Stimulated activated CD4-positive, alpha-beta T cell treated with anti-CD3 and anti-CD28 coated beads, Interleukin-4, amount 100 ng/mL, for 24 hours (primary cell): ENCODE measurements around the gene IFI27L2.
"Not testable (repeated sequence)": the region's sequence is repeated elsewhere in the genome, so short reads cannot be mapped to it uniquely, and the experiment has no call there.

Experiments used
- DNase-seq: peaks from one replicate; pipeline ENCODE4 v3.0.0-alpha.2; 2020

IFI27L2 gene

DNA sequence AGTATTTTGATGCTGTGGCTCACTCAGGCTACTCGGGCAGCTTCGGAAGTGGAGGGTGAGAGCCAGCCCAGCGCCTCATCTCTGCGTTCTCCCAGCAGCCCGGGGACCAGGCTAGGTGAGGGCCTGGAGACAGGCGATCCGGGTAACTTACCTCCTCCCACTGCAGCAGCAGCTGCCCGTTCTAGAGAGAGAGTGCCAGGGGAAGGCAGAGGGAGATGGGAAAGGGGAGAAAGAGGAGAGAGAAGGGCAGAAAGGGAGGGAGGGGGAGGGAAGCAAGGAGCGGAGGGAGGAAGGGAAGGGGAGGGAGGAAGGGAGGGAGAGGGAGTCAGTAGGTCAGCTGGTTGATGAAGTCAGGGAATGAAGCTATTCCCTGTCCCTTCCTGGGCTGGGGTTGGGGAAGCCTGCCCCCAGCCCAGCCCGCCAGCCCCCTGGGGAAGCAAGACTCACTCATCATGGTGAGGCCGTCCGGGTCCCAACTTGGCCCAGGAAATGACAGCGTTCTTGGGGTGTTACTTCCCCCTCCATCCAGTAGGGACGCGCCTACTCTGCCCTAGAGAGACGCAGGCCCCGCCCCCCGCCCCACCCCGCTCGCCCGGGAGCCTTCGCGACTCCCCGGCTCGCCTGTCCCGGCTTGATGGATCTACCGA is at the start of gene IFI27L2:
Gene IFI27L2, minus strand, starts transcription at position 494 of the 647 bp plus-strand sequence. Its CDS starts 40 bp downstream, at position 454.
- peak; percentile 67 for DNase-seq

DNA sequence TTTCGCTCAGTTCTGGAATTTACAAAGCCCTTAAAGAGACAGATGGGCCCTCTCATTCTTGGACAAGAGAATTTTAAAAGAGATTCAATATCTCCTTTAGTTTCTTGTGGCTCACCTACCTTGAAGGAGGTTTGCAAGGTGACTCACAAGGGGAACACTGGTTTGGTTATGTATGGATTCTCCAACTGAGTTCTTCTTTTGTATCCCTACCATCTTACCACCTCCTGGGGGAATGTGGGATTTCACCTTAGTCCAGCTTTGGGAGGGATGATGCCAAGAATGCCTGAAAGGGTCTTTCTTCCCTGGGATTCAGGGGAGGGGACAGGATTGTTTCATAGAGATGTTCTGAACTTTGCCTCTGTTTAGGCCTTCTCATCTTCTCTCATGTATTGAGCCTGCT is 48.4 kb upstream of the IFI27L2 start:
- DNase-seq: no peak

GRCh38 chr14:94176808-94177207 is 47.4 kb upstream of the IFI27L2 start:
- no peak for DNase-seq

DNA sequence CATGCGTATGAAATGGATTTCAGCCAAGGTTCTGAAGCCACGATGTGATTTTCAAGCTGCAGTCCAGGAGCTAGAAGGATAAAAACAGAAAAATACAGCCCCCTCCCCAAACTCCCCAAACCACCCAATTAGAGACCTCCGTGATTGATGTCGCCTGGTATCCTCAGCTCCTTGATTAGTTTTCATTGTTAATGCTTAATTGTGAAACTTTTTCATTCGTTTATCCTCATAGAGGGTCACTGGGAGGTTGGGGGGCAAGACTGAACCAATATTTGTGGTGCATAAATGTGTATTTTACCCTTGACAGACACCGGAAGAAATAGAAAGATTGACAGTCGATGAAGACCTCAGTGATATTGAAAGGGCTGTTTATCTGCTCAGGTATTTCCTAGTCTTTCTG is 46.3 kb upstream of the IFI27L2 start:
- no peak for DNase-seq

- no peak for DNase-seq
Measured at GRCh38 chr14:94175011-94175745, 45.8 kb upstream of the IFI27L2 start.

- DNase-seq: no peak
Measured at GRCh38 chr14:94174604-94175010, 45.2 kb upstream of the IFI27L2 start.

DNA sequence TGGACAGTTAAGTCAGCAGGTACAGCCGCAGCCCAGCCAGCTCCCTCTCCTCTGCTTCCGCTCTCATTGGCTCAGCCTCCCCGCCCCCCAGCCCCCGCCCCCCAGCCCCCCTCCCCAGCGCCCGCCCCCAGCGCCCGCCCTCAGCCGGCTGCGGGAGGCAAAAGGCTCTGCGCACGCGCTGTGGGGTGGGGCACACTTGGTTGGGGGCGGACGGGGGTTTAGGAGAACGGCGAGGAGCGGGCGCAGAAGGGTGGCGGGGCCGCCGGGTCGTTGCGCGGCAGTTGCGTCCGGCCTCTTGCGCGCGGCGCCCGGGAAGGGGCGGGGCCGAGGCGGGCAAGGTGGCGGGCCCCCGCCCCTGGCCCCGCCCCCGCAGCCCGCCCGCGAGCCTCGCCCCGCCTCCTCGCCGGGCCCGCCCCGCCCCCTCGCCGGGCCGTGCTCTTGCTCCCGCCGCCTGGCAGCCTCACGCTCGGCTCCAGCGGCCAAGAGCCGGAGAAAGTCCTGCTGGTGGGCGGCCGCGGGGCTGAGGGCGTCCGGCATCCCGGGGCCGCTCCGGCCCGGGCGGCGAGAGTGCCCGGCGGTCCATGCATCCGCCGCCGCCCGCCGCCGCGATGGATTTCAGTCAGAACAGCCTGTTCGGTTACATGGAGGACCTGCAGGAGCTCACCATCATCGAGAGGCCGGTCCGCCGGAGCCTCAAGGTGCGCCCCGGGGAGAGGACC is 44.6 kb upstream of the IFI27L2 start, which contains the start of gene PPP4R4:
Gene PPP4R4, plus strand, starts transcription at position 438 of the 719 bp plus-strand sequence. Its CDS starts 144 bp downstream, at position 582.
- peak; percentile 83 for DNase-seq

DNA sequence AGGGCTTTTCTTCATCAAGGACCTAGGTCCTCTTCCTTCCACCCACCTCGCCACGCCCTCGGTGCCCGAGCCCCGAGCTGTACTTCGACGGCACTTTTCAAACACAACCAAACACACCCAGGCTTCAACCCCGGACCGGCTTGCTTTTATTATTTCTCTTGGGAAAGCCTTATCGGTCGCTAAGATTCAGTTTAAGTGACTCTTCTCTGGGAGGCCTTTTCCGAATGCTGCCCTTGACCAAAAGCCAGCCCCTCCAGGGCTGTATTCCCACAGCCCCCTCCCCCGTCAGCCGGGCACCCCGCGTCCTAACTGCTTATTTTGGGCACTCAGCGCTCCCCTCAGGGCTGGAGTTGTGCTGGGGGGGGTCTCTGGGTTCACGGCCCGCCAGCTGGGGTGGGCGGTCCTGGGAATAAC is 44.1 kb upstream of the IFI27L2 start:
- no peak for DNase-seq

DNA sequence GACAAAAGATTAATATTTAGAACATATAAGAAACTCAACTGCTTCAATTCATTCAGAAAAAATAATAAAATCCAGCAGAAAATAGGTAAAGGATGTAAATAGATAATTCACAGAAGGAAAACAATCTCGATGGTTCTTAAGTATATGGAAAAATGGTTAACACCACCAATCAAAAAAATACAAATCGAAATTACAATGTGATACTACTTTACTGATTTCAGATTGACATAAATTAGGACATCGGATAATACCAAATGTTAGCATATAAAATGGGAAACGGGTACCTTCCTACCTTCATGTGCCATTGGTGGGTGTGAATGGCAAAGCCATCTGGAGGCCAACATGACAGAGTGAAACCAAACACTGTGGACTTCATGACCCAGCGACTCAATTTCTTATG is 43.1 kb upstream of the IFI27L2 start:
- DNase-seq: no peak

- DNase-seq: no peak
Measured at GRCh38 chr14:94171208-94171607, 41.8 kb upstream of the IFI27L2 start.

DNA sequence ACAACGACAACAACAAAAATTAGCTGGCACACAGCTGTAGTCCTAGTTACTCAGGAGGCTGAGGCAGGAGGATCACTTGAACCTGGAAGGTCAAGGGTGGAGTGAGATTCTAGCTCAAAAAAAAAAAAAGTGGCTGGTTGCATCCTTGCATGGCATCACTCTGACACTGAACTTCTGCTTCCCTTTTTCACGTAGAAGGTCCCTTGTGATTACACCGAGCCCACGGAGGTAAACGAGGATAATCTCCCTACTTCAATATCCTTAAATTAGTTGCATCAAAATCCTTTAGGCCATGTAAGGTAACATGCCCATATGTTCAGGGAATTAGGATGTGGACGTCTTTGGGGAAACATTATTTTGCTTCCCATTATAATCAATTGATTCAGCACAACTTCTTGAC is 40.7 kb upstream of the IFI27L2 start:
- DNase-seq: no peak

DNA sequence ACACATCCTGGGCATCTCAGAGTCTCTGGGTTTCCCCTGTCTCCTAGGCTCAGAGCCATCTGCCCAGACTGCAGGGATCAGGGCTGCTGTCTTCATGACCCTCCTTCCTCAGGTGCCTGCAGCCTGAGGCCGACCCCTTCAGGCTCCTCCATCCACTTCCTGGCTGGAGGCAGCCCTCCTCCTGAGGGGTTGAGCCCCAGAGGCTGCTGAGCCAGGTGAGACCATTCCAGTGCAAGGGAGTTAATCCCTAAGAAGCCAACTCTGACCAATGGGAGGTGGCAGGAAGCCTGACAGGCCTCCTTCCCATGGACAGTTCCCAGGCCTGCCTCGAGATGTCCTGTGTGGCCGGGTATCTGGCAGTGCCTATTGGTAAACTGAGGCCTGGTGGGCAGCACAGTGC is 36.3 kb upstream of the IFI27L2 start:
- no peak for DNase-seq

DNA sequence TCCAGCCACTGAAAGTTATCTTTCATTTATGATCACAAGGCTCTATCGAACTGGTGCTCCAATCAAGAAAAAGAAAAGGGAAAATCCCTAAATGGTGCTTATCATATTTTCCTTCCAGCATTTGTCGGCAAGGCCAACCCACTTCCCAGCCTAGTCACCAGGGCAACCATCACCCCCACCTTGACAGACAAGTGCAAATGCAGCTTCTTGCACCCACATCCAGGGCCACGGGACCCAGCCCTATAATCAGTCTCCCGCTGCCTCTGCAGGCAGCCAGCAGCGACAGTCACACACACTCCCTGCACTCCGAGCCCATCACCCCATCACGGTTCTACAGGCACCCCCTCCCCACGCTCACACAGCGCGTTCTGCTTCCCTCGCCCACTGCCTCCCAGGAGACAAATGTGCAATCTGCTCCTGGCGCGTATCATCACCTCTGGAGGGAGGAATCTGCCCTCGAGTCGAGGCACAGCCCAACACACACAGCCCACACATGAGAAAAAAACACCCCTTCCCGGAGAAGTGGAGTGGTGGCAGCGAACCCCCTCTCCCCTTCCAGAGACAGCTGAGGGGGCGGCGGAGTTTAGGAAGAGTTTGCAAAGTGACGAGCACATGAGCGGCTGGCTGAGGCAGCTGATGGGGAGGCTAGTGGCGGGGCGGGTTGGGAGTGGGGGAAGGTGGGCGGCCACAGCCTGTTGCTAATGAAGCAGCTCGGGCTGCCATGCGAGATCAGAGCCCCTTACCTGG is 35.5 kb upstream of the IFI27L2 start:
- peak; percentile 47 for DNase-seq

DNA sequence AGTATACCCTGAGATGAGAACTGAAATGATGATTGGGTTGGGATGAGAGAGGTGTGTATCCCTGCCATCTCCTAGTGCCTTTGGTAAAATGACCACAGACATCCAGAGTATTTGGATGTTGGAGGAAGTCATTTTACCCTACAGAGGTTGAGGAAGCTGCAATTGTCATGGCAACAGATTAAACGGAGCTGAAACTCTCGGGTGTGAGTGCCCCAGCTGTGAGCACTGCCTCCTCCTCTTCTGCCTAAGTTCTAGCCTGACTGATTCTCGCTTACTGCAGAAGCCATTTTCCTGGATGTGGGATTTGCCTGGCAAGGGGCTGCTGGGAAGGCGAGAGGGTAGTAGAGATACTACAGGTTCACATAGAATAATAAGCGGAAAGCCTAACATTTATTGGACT is 34.4 kb upstream of the IFI27L2 start:
- no peak for DNase-seq

- DNase-seq: no peak
Measured at GRCh38 chr14:94162466-94162865, 33.1 kb upstream of the IFI27L2 start.

DNA sequence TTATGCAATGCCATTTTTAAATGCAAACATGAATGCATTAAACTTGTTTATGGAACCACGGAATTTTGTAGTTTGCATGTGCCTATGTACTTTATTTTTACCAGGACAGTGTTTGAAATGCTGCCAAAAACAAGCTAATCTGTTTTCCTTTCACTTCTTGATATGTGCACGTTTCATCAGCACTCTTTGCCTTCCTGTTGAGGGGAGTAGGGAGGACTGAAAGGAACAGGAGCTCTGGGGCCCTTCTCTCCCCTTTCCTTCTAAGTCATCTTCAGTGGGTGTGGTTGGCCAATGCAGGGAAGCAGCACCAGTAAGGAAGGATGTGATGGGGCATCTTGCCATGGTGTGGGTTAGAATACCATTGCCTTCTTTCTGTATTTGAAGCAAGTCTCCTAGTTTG is 32.6 kb upstream of the IFI27L2 start:
- DNase-seq: no peak

- no peak for DNase-seq
Measured at GRCh38 chr14:94161058-94161457, 31.7 kb upstream of the IFI27L2 start.

DNA sequence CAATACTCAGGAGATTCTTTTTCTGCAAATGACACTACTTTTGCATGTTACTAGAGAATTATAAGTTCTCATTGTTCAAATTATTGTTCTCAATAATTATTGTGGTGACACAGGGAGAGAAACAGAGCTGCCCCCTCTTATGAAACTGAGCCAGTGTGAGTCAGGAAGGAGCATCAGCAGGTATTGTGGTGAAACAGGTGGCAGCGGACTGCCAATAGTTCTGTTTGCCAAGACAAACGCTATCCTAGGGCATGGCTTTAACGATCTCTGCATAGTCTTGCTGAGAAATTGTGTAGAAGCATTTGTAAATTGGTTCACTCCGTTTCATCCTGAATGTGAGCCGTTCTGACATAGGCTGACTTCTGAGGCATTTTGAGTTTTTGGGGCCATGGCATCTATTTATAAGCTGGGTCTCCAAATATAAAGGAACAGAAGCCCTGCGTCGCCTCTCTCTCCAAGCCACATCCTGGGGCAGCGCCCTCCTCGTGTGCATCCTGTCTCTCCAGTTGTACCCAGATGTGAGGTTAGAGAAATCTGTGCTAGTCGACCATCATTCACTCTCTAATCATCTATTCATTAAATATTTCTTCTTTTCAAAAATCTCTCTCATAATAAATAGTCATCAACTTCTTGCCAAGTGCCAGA is 29.0 kb upstream of the IFI27L2 start:
- peak; percentile 41 for DNase-seq

DNA sequence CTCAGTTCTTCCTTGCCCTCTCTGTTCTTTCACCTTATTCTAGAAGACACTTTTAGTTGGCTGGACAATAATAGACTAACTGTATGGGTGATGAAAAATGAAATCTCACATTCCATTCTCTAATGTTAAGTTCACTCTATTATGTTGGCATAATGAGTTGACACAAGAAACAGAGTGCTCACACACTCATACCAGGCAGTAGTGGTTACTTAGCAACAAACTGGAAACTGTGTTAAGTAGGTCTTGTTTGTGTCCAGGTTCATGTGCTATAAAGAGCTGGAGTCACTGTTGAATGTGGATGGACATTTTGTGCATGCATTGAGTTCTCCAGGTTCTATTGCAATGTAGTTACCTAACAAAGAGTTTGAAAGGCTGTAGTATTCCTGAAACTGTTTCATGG is 27.8 kb upstream of the IFI27L2 start:
- no peak for DNase-seq

- DNase-seq: not testable (repeated sequence)
Measured at GRCh38 chr14:94156143-94156542, 26.7 kb upstream of the IFI27L2 start.

GRCh38 chr14:94153750-94154342 is 24.4 kb upstream of the IFI27L2 start:
- no peak for DNase-seq

GRCh38 chr14:94152676-94153075 is 23.3 kb upstream of the IFI27L2 start:
- no peak for DNase-seq
